Gastrocnemius medialis (tissue), 4 donors: Measurements from ENCODE around the gene CCDC158. TPM values are rescaled to one million over a fixed set of nuclear protein-coding genes. Genes with fewer than 3 reads are reported as not detected.
"Not testable (repeated sequence)": the region's sequence is repeated elsewhere in the genome, so short reads cannot be mapped to it uniquely, and the experiment has no call there.

Experiments
- ATAC-seq, 2 donors: fragments of 150-250 bp; one replicate each; pipeline ENCODE4 v1.9.1; 2016
- DNase-seq, 2 donors: peaks; one replicate each; pipeline ENCODE4 v3.0.0-alpha.2; 2019
- H3K27ac ChIP-seq, 4 donors: fragments of 200-600 bp; sonication (generic); 1 replicate in 1 of 4; 2 replicates in 3 of 4; pipeline ENCODE4 v1.5.1; 2016 to 2018; ENCODE audit warnings: mild to moderate bottlenecking in 2 of 4, moderate library complexity in 1 of 4
- H3K27me3 ChIP-seq, 3 donors: fragments of 200-600 bp; sonication (generic) in 2 of 3; 1 replicate in 1 of 3; 2 replicates in 2 of 3; pipeline versions ENCODE4 v1.5.1 to v1.6.0; 2016 to 2019; ENCODE audit warnings: mild to moderate bottlenecking in 1 of 3, moderate library complexity in 1 of 3
- H3K36me3 ChIP-seq, 2 donors: fragments of 200-600 bp; sonication (generic) in 1 of 2; one replicate each; pipeline ENCODE4 v1.5.1; 2017 to 2018
- H3K4me1 ChIP-seq, 2 donors: fragments of 200-600 bp; sonication (generic) in 1 of 2; one replicate each; pipeline ENCODE4 v1.5.1; 2016 to 2017; ENCODE audit warnings: mild to moderate bottlenecking in 2 of 2
- H3K4me3 ChIP-seq, 4 donors: fragments of 200-600 bp; sonication (generic) in 3 of 4; 1 replicate in 1 of 4; 2 replicates in 3 of 4; pipeline ENCODE4 v1.5.1; 2016 to 2019; ENCODE audit warnings: mild to moderate bottlenecking in 2 of 4
- H3K9me3 ChIP-seq, 3 donors: fragments of 200-600 bp; sonication (generic) in 2 of 3; 1 replicate in 1 of 3; 2 replicates in 2 of 3; pipeline ENCODE4 v1.5.1; 2016 to 2019
- CTCF ChIP-seq, 5 experiments: fragments of 450-650 bp in 3 of 5; fragments of 200-600 bp in 2 of 5; sonication (generic) in 2 of 5; IDR thresholded peaks in 4 of 5; conservative IDR thresholded peaks in 1 of 5; 1 replicate in 4 of 5; 2 replicates in 1 of 5; pipeline ENCODE4 v1.5.1; 2016 to 2019; ENCODE audit warnings: antibody characterized with exemption in 5 of 5, mild to moderate bottlenecking in 3 of 5, moderate library complexity in 3 of 5
- POLR2A ChIP-seq, 2 donors: fragments of 450-650 bp; IDR thresholded peaks; one replicate each; pipeline ENCODE4 v1.6.1; 2017; ENCODE audit warnings: antibody characterized with exemption in 2 of 2, mild to moderate bottlenecking in 2 of 2, moderate library complexity in 2 of 2
- in situ Hi-C, 4 donors: fragments of 200-750 bp; cut with MboI; loops; one replicate each; pipeline versions ENCODE4 v1.15.0 to v1.8.0; 2017; ENCODE audit warnings: low sequenced_read_pairs in 4 of 4
- intact Hi-C: fragments of 100-400 bp; cut with DNase I; formaldehyde crosslinking; loops from one replicate; pipeline ENCODE4 v1.15.1; 2023; ENCODE audit warnings: low total_unique reads
- total RNA-seq, 4 donors: library from RNA; depleted of rRNA; stranded (reverse); fragments of >200 nt; gene quantifications; one replicate each; pipeline versions ENCODE4 v1.1.0 to v1.2.3, GENCODE V29; 2016

Gene CCDC158
- total RNA-seq, 4 donors from 2014 or later, result not detected

GRCh38 chr4:76363556-76364290 is 57.2 kb downstream of the CCDC158 start:
- no peak for TF ChIP-seq POLR2A (IDR thresholded peaks at IDR 0.05)
- TF ChIP-seq CTCF (IDR thresholded peaks at IDR 0.05 in 4 of 5, conservative IDR thresholded peaks at IDR 0.05 in 1 of 5), result no peak
- Histone ChIP-seq H3K9me3 (no peaks in the 10 kb centered on the region), H3K36me3 (no peaks in the 10 kb centered on the region), H3K4me1 (no peaks in the 10 kb centered on the region), H3K27me3 (no peaks in the 10 kb centered on the region), H3K4me3 (no peak overlapping the region), H3K27ac (no peak overlapping the region)
- in situ Hi-C loops (no loop called here), intact Hi-C loops (no loop called here)
- ATAC-seq (no peak), DNase-seq (no peak)

GRCh38 chr4:76361689-76362412 is 59.1 kb downstream of the CCDC158 start:
- no peak for DNase-seq
- in situ Hi-C loops, result no loop called here

GRCh38 chr4:76359881-76360466 is 61.0 kb downstream of the CCDC158 start:
- intact Hi-C loops, H3K4me3 ChIP-seq, H3K4me1 ChIP-seq, H3K9me3 ChIP-seq, DNase-seq, H3K36me3 ChIP-seq, in situ Hi-C loops, H3K27ac ChIP-seq, ATAC-seq, H3K27me3 ChIP-seq: not testable (repeated sequence)

More at GRCh38 chr4:76361689-76362412, 59.1 kb downstream of the CCDC158 start:
- Histone ChIP-seq H3K36me3 (no peaks in the 10 kb centered on the region), H3K27me3 (no peaks in the 10 kb centered on the region), H3K27ac (no peak overlapping the region), H3K4me1 (no peaks in the 10 kb centered on the region), H3K4me3 (no peak overlapping the region), H3K9me3 (peaks cover 0 to 6% (median 2%) of the 10 kb centered on the region in 3 donors)
- TF ChIP-seq CTCF (IDR thresholded peaks at IDR 0.05 in 4 of 5, conservative IDR thresholded peaks at IDR 0.05 in 1 of 5), result no peak
- no peak for TF ChIP-seq POLR2A (IDR thresholded peaks at IDR 0.05)
- no peak for ATAC-seq
- intact Hi-C loops, result no loop called here

GRCh38 chr4:76357981-76358380 is 63.0 kb downstream of the CCDC158 start:
- in situ Hi-C loops (no loop called here), intact Hi-C loops (no loop called here)
- Histone ChIP-seq H3K4me3 (no peak overlapping the region), H3K27ac (no peak overlapping the region), H3K4me1 (no peaks in the 10 kb centered on the region), H3K9me3 (peaks cover 0 to 8% (median 2%) of the 10 kb centered on the region in 3 donors), H3K36me3 (no peaks in the 10 kb centered on the region), H3K27me3 (no peaks in the 10 kb centered on the region)
- DNase-seq (no peak), ATAC-seq (no peak)
- TF ChIP-seq CTCF (IDR thresholded peaks at IDR 0.05 in 4 of 5, conservative IDR thresholded peaks at IDR 0.05 in 1 of 5) (no peak), POLR2A (IDR thresholded peaks at IDR 0.05) (no peak)
